Measurements from ENCODE around the gene BEST2.

Gene BEST2

GRCh38 chr19:12800466-12800770, 48.8 kb downstream of the BEST2 start:
- DNase-seq (ENCODE audit: low read depth in 2 of 2) = no peak

- no peak for DNase-seq (ENCODE audit: low read depth in 2 of 2)
Measured at GRCh38 chr19:12800923-12801465, 49.4 kb downstream of the BEST2 start.

GRCh38 chr19:12801466-12802266, 50.1 kb downstream of the BEST2 start, which contains the start of the genes PRDX2 and THSD8:
TSS of gene PRDX2 (minus strand) at chr19:12801800. CDS start at chr19:12801261, 539 bp downstream.
TSS of gene THSD8 (plus strand) at chr19:12802069. CDS start at chr19:12802072, 3 bp downstream.
- no peak for DNase-seq (ENCODE audit: low read depth in 2 of 2)

- no peak for DNase-seq (ENCODE audit: low read depth in 2 of 2)
Measured at GRCh38 chr19:12802267-12803106, 50.9 kb downstream of the BEST2 start.

GRCh38 chr19:12804051-12804450, 52.5 kb downstream of the BEST2 start:
- no peak for DNase-seq (ENCODE audit: low read depth in 2 of 2)

- peak; percentile 60 to 71 for DNase-seq (ENCODE audit: low read depth in 2 of 2)
Measured at GRCh38 chr19:12806242-12807081, 54.9 kb downstream of the BEST2 start, which contains the start of gene RNASEH2A. TSS of gene RNASEH2A (plus strand) at chr19:12806584. CDS start at chr19:12806674, 90 bp downstream.

Measured in fibroblast of skin of left biceps (primary cell).